GM21786 (cell line): ENCODE data around the gene EFNA3.

Source experiments
- ATAC-seq: cut with Tn5 transposase; IDR thresholded peaks from one replicate; pipeline ENCODE4 v1.9.1; 2021; ENCODE audit not compliant: unreplicated experiment

EFNA3 gene

GRCh38 chr1:155130272-155131006 lies 51.8 kb downstream of the EFNA3 start:
- ATAC-seq: no peak

- no peak for ATAC-seq
Measured at GRCh38 chr1:155131285-155131684, 52.6 kb downstream of the EFNA3 start.

GRCh38 chr1:155131856-155132255 lies 53.2 kb downstream of the EFNA3 start:
- no peak for ATAC-seq

- ATAC-seq: no peak
Measured at GRCh38 chr1:155133799-155134281, 55.2 kb downstream of the EFNA3 start.

- no peak for ATAC-seq
Measured at GRCh38 chr1:155134322-155134721, 55.7 kb downstream of the EFNA3 start.

GRCh38 chr1:155134880-155135414 lies 56.3 kb downstream of the EFNA3 start:
- no peak for ATAC-seq

GRCh38 chr1:155135415-155136028 lies 56.9 kb downstream of the EFNA3 start, which contains the start of gene SLC50A1:
SLC50A1 (plus strand) TSS chr1:155135852; CDS start chr1:155135912, 60 bp downstream.
- peak; percentile 63 for ATAC-seq

- ATAC-seq: no peak
Measured at GRCh38 chr1:155136748-155137147, 58.1 kb downstream of the EFNA3 start.
